Measurements from ENCODE around the gene HOXB7.

Gene HOXB7

DNA sequence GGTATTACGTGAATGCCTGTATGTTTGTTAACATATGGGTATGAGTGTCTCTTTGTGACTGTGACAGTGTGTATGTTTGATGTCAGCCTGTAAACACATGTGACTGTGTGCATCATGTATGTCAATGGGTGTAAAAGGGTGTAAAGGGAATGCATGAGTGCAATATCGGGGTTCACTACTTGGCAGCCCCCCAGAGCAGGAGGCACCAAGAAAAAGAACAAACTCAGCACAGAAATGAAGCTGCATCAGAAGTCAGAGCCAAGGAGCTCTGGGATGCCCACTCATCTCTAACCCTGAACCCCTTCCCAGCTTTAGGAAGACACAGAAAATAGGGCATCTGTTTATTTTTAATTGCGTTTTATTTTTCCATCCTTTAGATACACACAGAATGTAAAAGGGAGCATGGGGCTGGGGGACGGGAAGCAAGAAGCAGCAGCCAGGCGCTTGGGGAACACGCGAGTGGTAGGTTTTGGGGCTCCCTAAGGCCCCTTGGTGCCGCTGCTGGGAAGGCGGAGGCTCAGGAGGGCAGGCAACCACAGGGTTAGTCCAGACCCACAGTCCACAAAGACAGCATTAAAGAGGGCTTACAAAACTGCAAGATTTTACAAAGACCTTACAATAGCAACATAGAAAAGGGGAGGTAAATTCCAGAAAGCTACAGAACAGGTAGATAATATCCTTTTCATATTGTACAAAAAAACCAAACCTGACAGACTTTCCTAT, 3.8 kb downstream of the HOXB7 start:
- DNase-seq: no peak

DNA sequence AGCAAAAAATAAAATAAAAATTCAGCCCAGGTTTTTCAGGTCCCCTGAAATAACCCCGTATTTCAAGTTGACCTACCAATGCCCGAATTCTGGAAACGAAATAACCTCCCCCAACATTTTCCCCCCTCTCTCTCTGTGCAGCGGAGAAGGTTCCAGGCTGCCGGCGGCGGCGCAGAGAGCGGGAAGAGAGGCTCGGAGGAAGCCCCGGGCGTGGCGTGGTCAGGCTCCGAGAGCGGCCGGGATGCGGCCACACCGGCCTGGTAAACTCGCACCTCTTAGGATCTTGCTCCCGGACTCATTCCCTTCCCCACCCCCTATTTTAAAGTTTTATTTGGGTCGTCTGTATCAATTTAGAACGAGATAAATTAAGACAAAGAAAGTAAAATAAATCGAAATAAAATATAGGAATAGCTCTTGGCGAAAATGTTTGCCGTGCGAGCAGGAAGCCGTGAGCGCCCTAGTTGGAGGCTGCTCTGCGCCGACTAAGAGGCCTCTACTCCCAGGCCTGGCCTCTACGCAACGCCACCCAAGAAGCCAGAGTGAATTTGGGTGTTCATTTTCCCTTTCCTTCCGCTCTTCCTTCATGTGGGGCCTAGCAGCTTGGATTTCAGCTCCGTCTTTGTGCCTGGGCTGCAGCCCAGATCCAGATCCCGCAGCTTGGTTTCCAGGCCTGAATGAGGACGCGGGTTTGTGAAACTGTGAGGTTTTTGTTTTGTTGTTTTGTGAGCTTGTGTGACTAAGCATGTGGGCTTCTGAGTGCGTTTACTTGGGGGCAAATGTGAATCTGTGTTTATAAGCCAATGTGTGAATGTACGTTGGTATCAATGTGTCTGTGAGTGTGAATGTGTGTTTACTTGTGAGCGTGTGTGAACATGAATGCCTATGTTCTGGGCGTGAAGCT, 4.6 kb downstream of the HOXB7 start:
- DNase-seq: no peak

DNA sequence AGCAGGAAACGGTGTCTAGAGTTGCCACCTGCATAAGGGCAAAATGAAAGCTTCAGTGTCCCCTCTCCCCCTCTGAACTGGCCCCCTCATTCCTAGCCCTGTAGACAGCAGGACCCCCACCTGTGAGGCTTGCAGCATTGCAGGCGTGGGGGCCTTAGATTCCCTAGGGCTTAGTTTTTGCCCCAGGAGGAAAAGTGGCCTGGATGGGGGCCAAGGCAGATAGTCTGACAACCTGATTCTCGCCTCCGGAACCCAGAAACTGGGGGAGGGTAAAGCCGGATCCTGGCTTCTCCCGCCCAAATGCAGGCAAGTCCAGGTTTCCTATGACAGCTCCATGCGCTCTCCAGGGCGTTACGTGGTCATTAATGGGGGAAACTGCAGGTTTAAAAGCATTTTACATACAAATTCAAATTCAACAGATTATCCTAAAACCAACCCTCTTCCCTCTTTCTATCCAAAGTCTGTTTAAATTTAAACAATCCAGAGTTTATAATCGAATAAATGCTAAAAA, 5.4 kb downstream of the HOXB7 start:
- DNase-seq: no peak

DNA sequence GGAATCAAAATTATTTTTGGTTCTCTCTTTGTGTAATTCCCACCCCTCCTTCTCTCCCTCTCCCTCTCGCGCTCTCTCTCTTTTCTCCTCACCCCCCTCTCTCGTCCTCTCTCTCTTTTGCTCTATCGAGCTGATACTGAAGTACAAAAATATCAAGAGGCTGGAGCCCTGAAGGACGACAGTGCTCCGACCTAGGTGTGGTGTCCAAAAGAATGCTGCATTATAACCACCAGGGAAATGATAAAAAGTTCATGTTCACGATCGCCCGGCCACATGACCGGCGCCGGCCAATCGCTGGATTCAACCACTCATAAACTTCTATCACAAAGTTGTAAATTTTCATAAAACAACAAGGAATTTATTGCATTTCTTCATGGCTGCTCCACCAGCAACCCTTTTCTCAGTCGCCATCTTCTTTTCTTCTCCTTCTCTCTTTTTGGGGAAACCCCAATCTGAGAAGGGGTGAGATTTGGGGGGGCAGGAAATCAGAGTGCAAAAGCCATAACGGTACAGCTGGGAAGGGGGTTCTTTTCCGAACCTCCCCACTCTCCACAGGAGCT, 6.0 kb downstream of the HOXB7 start, which contains the start of gene HOXB6:
TSS of gene HOXB6 (minus strand) at position 217 of the 560 bp plus-strand sequence. CDS start 6,836 bp downstream, outside the sequence.
- no peak for DNase-seq

DNA sequence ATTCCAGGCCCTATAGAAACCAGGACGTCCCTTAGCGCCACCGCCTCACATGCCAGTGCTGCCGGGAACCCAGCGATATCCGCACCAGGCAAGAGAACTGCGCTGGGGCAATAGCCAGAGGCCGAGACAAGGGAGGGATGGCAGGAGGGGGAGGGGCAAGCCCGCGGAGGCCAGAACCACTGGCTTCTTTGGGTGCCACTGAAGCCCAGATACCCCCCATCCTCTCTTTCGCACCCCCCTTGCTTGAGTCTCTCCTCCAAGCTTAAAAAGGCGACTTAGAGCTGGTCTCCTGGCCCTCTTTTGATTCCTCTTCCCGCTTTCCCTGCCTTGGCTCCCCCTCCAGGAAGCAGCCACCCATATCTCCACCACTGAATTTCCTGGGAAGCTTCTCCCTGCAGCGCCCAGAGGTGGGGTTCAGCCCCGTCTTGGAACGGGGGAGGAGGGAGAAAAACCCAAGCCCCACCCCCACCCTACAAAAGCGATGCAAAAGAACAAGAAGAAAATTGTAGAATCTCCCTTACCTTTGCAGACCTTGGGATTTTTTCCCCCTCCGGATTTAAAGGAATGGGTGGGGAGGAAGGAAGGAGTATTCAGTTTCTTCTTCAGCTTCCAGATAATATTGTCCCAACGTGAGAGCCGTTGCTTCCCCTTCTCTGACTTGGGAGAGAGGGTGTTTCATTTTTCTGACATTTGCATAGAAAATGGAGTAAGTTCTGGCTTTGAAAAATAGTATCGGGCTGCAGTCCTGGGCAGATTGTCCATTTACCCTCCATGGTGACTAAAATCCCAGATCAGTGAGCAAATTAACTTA, 6.7 kb downstream of the HOXB7 start:
- peak; percentile 19 for DNase-seq

DNA sequence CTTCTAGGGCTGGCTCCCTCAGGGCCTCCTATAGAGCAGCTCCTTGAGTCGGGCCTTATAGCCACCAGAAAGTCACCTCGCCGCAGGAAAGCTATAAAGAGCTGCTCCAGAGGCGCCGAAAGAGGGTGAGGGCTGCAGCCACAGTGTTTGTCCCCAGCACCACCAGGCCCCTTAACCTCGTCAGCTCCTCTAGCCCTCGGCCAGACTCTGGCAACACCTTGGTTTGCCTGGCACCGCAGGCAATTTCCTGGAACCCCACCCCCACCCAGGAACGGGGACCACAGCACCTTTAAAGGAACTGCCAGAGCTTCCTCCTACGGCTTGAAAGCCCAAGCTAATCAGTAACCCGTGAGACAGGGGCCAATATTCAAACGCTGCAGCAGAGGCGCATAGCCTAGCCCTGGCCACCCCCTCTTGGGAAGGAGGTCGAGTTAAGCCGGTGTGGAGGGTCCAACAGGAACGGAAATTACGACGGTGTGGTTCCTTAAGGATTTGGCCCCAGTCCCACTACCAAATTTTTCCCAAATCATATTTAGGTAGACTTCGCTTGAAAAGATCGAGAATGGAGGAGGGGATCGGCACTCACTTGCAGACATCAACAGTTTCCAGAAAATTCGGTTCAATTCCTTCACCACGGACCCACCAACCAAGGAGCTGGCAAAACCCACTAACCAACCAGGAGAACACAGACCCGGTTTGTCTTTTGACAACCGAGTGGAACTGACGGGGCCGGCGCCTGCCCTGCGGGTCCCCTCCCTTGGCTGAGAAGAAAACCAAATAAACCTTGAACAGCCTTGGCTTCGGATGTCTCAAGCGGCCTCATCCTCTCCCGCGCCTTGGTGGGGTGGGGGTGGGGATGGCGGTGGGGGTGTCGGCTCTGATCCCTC, 9.0 kb downstream of the HOXB7 start:
- DNase-seq: no peak

DNA sequence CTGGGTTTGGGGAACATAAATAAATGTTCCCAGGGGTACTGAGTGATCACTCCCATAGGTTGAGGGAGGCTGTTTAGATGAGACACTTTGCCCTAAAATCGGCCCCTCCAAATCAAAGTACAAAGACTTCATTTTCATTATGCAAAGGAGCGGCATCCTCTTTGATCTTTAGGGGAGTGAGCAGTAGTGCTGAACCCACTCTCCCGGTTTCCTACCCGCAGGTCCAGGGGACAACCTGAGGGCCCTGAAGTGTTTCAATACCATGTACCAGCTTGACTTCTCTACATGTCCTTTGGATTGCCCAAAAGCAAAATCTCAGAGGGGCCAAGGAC, 9.6 kb downstream of the HOXB7 start:
- DNase-seq: no peak

DNA sequence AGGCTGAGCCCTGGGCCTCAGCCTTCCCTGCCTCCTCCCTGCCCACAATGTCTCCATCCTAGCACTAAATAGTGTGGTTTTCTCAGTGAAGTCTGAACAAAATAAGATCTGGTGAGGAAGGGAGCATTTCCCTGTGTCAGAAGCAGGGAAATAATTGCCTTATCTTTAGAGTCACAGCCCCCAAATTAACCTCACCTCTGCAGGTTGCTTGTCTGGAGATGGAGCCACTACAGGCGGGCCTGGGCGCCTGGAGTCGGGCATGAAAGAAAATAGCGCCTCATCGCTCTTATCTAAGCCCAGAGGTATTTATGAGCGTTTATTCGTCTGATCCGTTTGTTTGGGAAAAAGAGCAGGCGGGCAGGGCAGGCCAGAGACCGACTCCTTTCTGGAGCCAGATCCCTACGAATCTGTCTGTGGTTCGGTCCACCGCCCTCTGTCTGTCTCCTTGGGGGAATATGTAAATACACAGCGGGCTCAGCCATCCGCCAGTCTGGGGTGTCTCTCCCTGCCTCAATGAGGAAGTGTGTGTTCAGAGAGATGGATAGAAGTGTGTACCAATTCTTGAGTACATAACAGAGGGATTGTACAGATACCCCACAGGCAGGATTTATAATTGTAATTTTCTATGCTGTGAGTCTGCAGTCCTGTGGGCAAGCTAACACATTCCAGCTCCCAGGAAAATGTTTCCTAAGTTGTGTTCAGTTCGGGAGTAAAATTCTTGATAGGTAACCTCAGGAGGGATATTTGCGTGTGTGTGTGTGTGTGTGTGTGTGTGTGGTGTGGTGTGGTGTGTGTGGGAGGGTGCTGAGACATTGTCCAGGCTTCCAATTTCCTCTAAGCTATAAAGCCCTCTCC, 10.3 kb downstream of the HOXB7 start:
- DNase-seq: no peak

DNA sequence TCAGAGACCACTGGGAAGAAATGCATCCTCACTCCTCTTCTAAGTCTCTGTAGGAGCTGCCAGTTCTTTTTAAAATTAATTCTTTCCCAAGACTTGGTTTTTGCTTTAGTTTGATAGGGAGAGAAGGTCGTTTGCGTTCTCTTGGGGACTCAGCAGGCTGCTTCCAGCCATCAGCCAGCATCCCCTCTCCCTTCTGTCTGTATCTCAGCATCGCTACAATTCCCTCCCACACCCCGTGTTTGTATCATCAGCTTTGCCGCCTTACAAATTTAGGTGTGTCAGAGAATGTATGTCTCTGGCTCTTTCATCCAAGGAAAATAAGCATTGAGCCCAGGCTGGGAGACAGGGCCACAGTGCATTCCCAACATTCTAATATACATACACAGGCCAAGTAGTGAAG, 11.5 kb downstream of the HOXB7 start:
- no peak for DNase-seq

DNA sequence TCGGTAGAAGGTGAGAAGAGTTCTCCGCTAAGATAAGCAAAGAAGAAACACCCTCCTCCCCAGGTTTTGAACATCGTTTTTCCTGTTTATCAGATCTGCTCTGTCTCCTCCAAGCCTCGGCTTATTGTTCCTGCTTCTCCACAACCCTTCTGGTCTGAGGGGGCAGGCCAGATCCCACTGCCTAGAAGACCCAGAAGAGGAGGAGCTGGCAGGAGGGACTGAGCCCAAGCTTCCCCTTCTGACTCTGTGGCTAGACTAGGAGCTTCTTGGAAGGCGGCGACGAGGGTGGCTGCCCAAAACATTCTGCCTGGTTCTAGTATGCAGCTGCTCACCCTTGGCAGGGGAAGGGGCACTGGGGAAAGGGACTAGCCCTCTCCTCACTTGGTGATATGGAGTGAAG, 12.1 kb downstream of the HOXB7 start:
- DNase-seq: no peak

DNA sequence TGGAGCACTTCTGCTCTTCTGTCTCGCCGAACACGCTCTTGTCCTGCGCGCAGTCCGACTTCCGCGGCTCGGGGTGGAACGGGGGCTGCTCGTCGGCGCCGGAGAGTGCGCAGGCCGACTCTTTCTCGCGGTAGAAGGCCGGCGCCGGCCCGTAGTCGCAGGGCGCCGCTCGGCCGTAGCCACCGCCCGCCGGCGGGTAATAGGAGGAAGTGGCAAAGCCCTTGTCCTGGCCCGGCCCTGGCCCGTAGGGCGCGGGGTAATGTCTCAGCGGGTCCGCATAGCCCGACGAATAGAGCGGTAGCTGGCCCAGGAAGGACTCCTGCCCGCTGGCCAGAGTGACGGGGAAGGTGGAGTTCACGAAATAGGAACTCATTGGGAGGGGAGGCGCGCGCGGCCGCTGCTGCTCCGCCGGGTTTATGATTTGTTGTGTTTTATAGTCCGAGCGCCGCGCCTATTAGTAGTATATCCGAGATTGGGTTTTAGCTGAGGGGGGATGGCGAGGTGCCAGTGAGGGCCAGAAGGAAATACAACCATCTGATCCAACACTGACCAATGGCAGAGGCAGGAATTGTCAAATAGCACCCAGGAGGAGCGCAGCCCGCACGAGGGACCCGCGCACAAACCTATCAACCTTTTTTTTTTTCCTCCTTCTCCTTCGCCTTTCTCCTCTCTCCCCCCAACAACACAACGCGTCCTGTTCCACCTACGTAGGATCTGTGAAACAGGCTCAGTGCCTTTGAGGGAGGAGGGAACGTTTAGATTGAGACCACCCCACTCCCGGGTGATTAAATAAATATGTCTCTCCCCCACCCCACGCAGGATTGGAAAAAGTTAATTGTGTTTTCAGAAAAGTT, 12.8 kb downstream of the HOXB7 start:
- DNase-seq: peak; percentile 64

DNA sequence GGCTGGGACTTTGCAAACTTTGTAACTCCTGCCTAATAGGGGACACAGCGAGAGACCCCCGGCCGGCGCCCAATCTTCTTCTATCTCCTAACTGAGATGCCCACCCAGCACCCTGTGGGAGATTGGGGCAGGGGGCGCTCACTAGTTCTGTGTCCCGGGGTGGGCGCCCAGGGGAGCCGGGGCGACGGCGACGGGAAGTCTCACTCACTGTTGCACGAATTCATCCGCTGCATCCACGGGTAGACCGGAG, 13.4 kb downstream of the HOXB7 start:
- DNase-seq: no peak

DNA sequence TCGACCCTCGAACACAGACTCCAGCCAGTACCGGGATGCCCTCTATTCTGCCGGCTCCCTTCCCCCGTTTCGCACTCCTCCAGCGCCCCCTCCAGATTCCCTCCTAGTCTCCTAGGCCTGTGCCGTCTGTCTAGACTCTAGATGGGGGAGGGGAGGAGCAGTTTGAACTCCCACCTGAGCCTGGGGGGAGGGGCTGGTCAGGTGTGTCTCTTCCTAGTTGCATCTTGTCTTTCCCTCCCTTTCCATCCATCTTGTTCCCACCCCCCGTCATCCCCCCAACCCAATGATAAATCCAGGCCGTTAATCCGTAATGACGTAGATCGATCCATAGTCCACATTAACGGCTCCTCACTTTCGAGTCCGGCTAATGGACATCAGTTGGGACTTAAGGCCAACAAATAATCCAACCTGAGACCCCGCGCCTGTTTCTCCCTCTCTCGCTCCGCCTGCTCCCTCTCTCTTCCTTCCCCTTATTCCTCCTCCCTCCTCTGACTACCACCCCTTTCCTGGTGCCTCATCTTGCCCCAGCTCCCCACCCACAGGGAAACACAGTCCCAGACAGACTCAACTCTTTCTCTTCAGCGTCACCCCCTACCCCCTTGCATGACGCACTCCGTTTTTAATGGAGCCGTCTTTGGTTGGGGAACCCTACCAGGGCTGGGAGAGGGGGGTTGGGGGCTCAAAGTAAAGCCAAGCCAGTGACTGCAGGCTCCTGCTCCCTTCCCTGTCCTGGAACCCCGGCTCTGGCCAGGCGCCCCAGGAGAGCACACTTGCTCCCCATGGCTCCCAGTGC, 13.9 kb downstream of the HOXB7 start:
- DNase-seq: no peak

DNA sequence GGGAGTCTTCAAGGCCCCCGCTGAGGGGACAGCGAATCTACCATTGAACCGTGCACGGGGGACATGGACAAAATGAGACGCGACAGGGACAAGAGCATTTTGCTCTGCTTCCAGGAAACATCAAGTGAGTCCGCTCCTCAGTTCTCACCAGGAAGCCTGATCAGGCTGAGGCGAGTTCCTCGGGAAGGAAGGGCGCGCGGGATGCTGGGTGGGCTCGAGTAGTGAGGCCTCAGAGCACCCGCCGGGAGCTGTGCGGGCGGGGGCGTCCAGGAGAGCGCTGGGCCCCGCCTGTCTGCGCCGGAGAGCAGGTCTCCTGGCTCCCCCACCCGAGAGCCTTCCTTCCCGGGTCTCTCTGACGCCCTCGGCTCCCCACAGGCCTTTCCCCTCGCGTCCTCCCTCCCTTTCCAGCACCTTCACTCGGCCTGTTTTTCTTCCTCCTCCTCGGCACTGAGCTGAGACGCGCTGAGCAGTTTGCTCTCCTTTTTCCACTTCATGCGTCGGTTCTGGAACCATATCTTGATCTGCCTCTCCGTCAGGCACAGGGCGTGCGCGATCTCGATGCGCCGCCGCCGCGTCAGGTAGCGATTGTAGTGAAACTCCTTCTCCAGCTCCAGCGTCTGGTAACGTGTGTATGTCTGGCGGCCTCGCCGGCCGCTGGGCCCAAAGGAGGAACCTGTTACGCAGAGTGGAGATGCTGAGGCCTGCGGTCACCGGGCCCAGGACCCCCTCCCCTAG, 14.7 kb downstream of the HOXB7 start:
- DNase-seq: no peak

DNA sequence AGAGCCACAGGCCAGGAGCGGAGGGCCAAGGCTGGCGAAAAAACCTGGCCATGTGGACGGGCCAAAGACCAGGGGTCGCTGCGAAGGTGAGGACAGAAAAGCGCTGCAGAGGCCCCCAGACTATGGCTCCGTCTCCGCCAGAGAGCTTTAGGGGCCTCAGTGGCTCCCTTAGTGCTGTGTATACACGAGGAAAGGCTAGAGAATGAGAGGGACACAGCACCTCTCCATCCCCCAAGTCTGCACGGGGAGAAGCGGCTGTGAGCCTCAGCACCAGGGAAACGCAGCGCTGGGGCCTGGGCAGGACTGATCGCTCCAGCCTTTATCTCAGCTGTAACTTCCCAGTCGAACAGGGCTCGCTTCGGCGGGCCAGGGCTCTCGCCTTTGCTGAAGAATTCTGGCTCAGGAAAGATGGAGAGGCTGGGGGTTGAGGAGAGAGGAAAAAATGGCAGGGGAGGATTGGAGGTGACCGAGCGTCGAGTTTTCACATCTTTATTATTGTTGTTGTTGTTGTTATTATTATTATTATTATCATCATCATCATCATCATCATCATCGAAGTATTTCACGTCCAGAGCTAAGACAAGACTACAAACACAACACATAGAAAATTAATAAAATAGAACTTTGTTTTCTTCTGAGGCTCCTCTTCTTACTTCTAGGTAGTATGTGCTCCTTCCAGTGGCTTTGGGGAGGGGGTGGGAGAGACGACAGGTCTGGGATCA, 15.4 kb downstream of the HOXB7 start:
- DNase-seq: no peak

DNA sequence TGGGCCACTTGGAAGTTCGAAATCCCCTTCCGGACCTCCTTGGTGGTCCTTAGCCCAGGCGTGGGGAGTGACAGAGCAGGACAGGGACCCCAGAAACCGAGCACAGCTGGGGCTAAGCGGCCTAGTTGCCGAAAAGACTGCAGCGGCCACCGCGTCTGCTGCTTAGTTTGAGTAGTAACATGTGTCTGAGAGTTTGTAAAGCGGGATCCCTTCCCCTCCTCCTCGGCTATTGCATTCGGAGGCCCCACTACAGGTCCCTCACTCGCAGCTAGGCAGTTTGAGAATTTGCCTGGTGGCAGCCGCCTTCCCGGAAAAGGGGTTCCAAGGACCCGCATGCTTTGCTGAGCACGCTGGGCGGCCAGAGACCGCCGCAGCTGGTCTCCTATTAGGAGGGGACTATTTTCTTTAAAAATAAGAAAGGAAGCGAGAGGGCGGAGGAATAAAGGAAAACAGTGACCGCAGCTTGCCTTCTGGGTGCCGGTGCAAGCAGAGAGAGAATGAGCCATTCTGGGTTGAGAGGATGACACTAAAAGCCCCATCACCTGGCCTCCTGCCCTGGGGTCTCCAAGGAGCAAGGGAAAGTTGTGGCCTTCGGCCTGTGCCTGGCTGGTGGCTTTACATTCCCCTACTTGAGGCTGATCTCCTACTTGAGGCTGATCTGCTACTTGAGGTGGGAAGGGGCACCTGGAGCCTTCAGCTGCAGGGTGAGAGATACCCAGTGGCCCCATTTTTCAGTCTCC, 16.1 kb downstream of the HOXB7 start:
- no peak for DNase-seq
